Activated T-helper 1 cell treated with anti-CD3 and anti-CD28 coated beads, Interleukin-2, amount 50 U/mL, for 16 hours (primary cell): ENCODE results near the gene PSG5.
"Not testable (repeated sequence)": the region's sequence is repeated elsewhere in the genome, so short reads cannot be mapped to it uniquely, and the experiment has no call there.

Experiments
- DNase-seq, 2 donors: peaks; one replicate each; pipeline ENCODE4 v3.0.0-alpha.2; 2020; ENCODE audit warnings: low read depth in 1 of 2, low spot score in 1 of 2

The PSG5 gene

GRCh38 chr19:43188092-43188491 is 1.8 kb upstream of the PSG5 start:
- not testable (repeated sequence) for DNase-seq

- DNase-seq = not testable (repeated sequence)
Measured at GRCh38 chr19:43181869-43182771, 4.2 kb downstream of the PSG5 start.

GRCh38 chr19:43179569-43180147 is 6.7 kb downstream of the PSG5 start:
- DNase-seq = not testable (repeated sequence)

- not testable (repeated sequence) for DNase-seq
Measured at GRCh38 chr19:43178577-43178976, 7.8 kb downstream of the PSG5 start.

- DNase-seq = not testable (repeated sequence)
Measured at GRCh38 chr19:43165906-43166305, 20.4 kb downstream of the PSG5 start.

- DNase-seq = not testable (repeated sequence)
Measured at GRCh38 chr19:43163135-43163534, 23.2 kb downstream of the PSG5 start.

GRCh38 chr19:43162261-43162660 is 24.1 kb downstream of the PSG5 start:
- not testable (repeated sequence) for DNase-seq

- DNase-seq = no peak
Measured at GRCh38 chr19:43152214-43152613, 34.1 kb downstream of the PSG5 start.

- DNase-seq = not testable (repeated sequence)
Measured at GRCh38 chr19:43149788-43150187, 36.5 kb downstream of the PSG5 start.

- no peak for DNase-seq
Measured at GRCh38 chr19:43148233-43148632, 38.1 kb downstream of the PSG5 start.

GRCh38 chr19:43141763-43142162 is 44.6 kb downstream of the PSG5 start:
- DNase-seq = not testable (repeated sequence)

- DNase-seq = no peak
Measured at GRCh38 chr19:43132696-43133095, 53.6 kb downstream of the PSG5 start.

- DNase-seq = not testable (repeated sequence)
Measured at GRCh38 chr19:43131281-43131842, 55.0 kb downstream of the PSG5 start.

- not testable (repeated sequence) for DNase-seq
Measured at GRCh38 chr19:43129197-43129596, 57.1 kb downstream of the PSG5 start.

GRCh38 chr19:43127336-43127735 is 59.0 kb downstream of the PSG5 start:
- not testable (repeated sequence) for DNase-seq

GRCh38 chr19:43126720-43127119 is 59.6 kb downstream of the PSG5 start:
- DNase-seq = no peak

GRCh38 chr19:43124360-43124759 is 62.0 kb downstream of the PSG5 start:
- no peak for DNase-seq

GRCh38 chr19:43120433-43121026 is 65.8 kb downstream of the PSG5 start:
- DNase-seq = not testable (repeated sequence)

- not testable (repeated sequence) for DNase-seq
Measured at GRCh38 chr19:43119526-43119925, 66.8 kb downstream of the PSG5 start.
